Measurements from ENCODE around the gene CHKA.

Gene CHKA

GRCh38 chr11:68047437-68048290 lies 73.5 kb downstream of the CHKA start:
- DNase-seq (ENCODE audit: low read depth in 2 of 2) = no peak

- no peak for DNase-seq (ENCODE audit: low read depth in 2 of 2)
These were observed 76.3 kb downstream of the CHKA start for GRCh38 chr11:68044898-68045351.

DNA sequence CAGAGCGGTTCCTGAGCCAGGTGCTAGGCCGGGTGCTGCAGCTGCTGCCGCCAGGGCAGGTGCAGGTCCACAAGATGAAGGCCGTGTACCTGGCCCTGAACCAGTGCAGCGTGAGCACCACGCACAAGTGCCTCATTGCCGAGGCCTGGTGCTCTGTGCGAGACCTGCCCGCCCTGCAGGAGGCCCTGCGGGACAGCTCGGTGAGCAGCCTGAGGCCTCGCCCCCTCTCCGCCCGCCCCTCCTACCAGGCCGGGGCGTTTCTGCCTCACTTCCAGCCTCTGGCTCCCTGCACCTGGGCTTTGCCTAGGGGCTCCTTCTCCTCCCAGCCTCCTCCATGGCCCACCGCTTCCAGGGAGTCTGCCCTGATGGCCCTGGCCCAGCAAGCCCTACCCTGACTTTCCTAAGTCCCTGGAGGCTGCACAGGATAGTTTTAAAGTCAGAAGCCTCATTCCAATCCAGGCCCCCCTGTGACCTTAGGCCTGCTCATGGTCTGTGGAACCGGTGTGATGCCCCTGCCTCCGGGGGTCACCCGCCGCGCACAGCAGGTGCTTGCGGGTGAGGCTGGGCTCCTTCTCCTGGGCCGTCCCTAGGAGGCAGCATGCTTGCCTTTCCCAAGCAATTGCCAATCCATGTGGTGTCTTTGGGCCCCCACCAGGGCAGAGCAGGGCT lies 76.9 kb downstream of the CHKA start:
- DNase-seq (ENCODE audit: low read depth in 2 of 2) = no peak

- DNase-seq (ENCODE audit: low read depth in 2 of 2) = no peak
These were observed 77.6 kb downstream of the CHKA start for GRCh38 chr11:68043349-68044144.

DNA sequence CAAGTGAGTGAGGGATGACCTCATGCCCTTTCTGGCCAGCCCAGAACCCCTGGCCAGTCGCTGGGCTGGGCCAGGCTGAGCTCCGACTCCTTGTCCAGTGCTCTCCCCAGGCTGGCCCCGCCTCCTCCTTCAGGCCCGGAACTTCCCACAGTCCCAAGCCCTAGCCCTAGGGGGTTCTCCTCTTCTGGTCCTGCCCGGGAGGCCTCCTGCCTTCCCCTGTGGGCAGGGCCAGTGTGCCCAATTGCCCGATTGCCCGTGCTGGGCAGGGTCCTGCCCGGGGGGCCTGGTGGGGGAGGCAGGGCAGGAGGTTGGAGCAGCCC lies 78.2 kb downstream of the CHKA start:
- no peak for DNase-seq (ENCODE audit: low read depth in 2 of 2)

DNA sequence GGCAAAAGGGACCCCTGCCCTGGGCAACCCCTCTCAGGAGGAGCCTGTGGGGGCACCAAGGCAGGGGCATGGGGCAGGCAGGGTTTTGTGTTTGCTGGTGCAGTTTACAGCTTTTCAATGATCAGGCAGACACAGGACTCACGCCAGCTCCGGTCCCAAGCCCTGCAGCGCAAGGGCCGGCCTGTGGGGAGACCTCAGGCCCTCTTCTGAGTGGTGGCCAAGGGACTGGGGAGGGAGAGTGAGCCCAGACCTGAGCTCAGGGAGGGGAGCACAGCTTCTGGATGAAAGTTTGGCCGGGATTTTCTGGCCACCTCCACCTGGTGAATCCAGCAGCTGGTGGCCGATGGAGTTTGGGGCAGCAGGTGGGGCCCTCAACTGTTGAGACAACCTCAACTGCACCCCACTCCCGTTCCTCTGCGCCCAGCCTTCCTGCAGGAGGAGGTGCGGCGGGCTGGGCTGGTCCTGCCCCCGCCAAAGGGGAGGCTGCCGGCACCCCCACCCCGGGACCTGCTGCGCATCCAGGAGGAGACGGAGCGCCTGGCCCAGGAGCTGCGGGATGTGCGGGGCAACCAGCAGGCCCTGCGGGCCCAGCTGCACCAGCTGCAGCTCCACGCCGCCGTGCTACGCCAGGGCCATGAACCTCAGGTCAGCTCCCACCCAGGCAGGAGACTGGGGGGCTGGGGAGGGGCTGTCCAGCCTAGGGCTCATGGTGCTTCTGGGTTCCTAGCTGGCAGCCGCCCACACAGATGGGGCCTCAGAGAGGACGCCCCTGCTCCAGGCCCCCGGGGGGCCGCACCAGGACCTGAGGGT lies 78.8 kb downstream of the CHKA start:
- no peak for DNase-seq (ENCODE audit: low read depth in 2 of 2)

GRCh38 chr11:68041617-68042218 lies 79.5 kb downstream of the CHKA start:
- DNase-seq (ENCODE audit: low read depth in 2 of 2) = no peak

- DNase-seq (ENCODE audit: low read depth in 2 of 2) = no peak
These were observed 80.1 kb downstream of the CHKA start for GRCh38 chr11:68040957-68041591.

DNA sequence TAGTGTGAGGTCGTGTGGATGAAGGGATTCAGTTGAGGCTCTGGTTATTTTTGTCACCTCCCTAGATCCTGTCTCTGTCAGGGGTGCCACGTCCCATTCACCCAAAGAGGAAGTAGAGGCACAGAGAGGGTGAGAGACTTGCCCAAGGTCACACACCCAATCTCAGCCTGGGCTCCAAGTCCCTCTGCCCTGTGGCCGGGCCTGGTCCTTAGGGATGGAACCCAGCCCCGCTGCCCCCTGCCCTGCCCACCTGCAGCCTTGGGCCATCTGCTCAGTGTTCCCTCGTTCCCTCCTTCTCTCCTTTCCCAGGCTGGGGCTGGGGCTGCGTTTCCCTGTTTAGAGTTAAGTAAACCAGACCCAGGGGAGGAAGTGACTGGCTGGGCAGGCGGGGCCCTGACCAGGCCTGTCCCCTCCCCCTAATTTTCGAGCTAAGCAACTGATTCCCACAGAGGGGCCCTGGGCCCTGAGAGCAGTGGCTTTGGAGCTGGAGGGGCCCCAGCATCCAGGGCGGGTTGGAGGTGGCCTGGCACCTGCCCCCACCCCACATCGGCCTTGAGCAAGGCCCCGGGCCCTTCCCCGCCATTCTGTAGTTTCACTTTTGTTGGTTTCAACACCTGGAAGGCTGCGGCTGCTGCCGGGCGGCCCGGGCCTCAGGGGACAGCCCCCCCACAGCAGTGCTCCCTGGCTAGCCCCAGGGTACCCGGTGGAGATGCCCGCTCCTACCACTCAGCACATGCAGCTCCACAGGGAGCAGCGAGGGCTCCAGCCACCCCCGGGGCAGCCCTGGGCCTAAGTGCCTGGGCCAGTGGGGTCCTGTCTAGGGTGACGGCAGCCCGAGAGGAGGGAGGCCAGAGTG lies 80.9 kb downstream of the CHKA start:
- DNase-seq (ENCODE audit: low read depth in 2 of 2) = no peak

GRCh38 chr11:68039526-68040086 lies 81.6 kb downstream of the CHKA start:
- DNase-seq (ENCODE audit: low read depth in 2 of 2) = no peak

GRCh38 chr11:68038718-68039525 lies 82.3 kb downstream of the CHKA start, which contains the start of gene TCIRG1:
TCIRG1 (plus strand) TSS chr11:68039025; CDS start chr11:68041272, 2,247 bp downstream.
- DNase-seq (ENCODE audit: low read depth in 2 of 2) = peak; percentile 45 to 58

DNA sequence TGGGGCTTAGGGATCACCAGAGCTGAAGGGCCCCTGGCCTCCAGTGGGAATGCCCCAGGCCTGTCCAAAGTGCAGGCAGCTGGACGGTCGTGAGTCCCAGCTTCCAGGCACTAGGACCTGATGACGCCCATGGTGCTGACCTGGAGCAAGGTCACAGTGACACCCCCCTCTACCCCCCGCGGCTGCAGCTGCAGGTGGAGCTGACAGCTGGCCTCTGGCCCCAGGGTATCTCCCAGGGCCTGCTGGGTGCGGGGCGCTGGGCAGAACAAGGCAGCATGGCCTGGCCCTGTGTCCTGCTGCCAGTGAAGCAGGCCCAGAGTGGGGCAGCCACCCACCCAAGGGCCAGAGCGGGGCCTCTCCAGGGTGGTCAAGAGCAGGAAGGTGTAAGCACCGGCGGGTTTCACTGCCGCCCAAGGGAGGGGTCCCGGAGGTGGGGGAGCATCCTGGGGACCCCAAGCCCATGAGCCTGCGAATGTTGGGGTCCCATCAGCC lies 82.9 kb downstream of the CHKA start:
- no peak for DNase-seq (ENCODE audit: low read depth in 2 of 2)

GRCh38 chr11:68037411-68038225 lies 83.6 kb downstream of the CHKA start:
- no peak for DNase-seq (ENCODE audit: low read depth in 2 of 2)

DNA sequence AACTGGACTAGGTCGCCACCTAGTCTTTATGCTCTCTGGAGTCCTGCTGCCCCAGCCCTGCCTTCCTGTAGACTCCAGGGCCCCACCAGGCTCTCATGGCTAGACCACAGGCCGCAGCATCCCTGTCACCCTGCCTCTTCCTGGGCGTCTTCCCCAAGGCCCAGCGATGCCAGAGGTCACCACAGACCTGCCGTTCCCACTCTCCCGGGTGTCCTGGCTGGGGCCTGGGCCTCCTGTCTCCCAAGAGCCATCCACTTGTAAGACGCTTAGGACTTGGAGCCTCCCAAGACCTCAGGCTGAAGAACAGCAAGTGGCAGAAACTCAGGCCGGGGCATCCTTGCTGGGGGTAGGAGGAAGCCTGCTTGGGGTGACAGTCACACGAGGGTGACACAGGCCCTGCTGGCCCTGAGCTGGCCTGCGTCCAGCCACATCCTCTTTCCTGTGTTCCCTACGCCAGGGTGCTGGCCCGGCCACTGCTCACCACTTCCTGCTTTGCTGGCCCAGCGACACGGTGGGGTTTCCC lies 84.4 kb downstream of the CHKA start:
- no peak for DNase-seq (ENCODE audit: low read depth in 2 of 2)

- DNase-seq (ENCODE audit: low read depth in 2 of 2) = no peak
These were observed 85.0 kb downstream of the CHKA start for GRCh38 chr11:68036141-68036716.

DNA sequence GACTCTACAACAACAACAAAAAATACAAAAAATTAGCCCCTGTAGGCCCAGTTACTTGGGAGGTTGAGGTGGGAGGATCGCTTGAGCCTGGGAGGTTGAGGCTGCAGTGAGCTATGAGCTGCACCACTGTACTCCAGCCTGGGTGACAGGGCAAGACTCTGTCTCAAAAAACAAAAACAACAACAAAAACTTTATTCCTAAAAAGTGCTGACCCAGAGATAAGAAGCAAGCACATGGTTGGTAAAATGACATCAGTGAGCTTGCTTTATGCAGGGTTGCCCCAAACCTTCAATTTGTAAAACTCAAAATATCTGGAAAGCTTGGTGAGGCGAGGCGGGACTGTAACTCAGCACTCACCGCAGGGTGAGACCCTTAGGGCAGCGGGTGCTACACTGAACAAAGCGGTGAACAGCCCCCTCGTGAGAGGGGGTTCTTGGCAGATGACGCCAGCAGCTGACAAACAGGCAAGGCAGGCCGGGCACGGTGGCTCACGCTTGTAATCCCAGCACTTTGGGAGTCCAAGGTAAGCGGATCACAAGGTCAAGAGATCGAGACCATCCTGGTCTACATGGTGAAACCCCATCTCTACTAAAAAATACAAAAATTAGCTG lies 85.8 kb downstream of the CHKA start:
- DNase-seq (ENCODE audit: low read depth in 2 of 2) = no peak

Data from stimulated activated CD8-positive, alpha-beta memory T cell treated with anti-CD3 and anti-CD28 coated beads, Interleukin-15, amount 100 ng/mL, for 48 hours (primary cell).